H4 (cell line): Measurements from ENCODE around the gene DIAPH3. TPM values are rescaled to one million over a fixed set of nuclear protein-coding genes. Genes with fewer than 3 reads are reported as not detected.
"Not testable (repeated sequence)": the region's sequence is repeated elsewhere in the genome, so short reads cannot be mapped to it uniquely, and the experiment has no call there.

Experiments used
- DNase-seq: peaks from one replicate; pipeline ENCODE4 v3.0.0-alpha.2; 2015; ENCODE audit warnings: low spot score
- total RNA-seq: library from RNA; depleted of rRNA; stranded (reverse); fragments of >200 nt; shearing (Covaris generic); gene quantifications from 2 replicates; pipeline ENCODE4 v1.2.3, GENCODE V29; 2014; rRNA removed

The DIAPH3 gene, protein sequence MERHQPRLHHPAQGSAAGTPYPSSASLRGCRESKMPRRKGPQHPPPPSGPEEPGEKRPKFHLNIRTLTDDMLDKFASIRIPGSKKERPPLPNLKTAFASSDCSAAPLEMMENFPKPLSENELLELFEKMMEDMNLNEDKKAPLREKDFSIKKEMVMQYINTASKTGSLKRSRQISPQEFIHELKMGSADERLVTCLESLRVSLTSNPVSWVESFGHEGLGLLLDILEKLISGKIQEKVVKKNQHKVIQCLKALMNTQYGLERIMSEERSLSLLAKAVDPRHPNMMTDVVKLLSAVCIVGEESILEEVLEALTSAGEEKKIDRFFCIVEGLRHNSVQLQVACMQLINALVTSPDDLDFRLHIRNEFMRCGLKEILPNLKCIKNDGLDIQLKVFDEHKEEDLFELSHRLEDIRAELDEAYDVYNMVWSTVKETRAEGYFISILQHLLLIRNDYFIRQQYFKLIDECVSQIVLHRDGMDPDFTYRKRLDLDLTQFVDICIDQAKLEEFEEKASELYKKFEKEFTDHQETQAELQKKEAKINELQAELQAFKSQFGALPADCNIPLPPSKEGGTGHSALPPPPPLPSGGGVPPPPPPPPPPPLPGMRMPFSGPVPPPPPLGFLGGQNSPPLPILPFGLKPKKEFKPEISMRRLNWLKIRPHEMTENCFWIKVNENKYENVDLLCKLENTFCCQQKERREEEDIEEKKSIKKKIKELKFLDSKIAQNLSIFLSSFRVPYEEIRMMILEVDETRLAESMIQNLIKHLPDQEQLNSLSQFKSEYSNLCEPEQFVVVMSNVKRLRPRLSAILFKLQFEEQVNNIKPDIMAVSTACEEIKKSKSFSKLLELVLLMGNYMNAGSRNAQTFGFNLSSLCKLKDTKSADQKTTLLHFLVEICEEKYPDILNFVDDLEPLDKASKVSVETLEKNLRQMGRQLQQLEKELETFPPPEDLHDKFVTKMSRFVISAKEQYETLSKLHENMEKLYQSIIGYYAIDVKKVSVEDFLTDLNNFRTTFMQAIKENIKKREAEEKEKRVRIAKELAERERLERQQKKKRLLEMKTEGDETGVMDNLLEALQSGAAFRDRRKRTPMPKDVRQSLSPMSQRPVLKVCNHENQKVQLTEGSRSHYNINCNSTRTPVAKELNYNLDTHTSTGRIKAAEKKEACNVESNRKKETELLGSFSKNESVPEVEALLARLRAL
- 6.7 and 7.8 TPM in 2 replicates for total RNA-seq

DNA sequence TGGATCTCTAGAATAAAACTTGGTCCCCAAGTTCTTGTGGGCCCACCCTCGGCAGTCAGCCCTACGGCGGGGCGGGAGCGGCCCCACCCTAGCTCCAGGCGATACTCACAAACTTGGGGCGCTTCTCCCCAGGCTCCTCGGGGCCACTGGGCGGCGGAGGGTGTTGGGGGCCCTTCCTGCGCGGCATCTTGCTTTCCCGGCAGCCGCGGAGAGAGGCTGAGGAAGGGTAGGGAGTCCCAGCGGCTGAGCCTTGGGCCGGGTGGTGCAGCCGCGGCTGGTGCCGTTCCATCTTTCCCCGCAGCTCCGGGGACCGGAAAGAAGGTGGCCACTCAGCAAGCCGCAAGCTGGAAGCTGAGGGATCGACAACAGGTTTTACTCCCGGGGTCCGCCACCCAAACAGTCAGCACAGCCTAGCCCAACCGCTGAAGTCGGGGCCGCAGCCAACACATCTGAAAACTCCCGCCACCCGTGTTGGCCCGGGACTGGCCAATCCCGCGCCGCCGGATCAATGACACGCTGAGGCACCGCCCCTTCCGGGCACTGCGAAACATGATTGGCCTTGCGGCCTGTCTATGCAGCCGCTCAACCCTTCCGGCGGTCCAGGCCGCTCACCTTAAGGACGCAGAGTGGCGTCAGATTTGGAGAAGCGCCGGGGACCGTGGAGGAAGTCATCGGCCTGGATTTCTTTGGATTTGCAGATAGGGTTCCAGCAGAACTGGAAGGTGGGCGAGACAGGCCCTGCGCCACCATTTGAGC is at the start of gene DIAPH3:
Gene DIAPH3, minus strand, starts transcription at position 451 of the 756 bp plus-strand sequence. Its CDS starts 162 bp downstream, at position 289.
- peak; percentile 88 for DNase-seq

DNA sequence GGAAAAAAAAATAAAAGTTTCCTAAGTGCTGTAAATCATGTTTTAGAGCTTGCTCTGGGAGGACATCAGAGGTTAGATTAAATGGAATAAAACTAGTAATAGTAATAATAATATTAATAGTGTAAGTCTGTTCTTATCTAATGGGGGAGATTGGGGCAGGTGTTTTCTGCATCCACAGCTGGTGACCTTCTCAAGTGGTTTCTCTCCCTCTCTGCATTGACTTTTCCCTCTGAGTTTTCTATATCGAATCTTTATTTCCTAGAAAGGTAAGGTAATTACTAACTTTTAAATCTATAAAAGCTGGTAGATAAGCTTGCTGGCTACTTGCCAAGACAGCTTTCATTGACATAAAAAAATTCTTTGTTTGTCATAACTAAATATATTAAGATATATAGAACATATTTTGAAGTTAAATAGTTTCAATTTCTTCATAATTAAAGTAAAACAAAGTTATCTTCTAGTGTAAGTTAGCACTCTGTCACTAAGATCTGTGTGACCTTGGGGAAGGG is 49.6 kb upstream of the DIAPH3 start:
- no peak for DNase-seq

DNA sequence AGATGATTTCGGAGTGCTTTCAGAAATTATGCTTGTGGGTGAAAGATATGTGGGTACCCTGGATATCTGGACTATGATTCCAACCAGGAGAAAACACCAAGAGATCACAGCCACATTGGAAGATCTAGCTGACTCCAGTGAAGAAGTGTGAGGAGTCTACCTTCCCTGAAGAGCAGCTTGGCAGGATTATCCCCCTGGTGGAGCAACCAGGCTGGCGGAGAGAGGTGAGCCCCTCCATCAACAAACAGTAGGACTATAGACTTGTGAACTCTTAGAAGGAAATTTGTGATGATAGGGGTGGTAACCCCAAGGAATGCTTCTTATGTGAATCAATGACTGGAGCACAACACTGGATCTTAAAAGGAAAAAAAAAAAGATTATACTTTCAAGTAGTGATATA is 47.8 kb upstream of the DIAPH3 start:
- no peak for DNase-seq

DNA sequence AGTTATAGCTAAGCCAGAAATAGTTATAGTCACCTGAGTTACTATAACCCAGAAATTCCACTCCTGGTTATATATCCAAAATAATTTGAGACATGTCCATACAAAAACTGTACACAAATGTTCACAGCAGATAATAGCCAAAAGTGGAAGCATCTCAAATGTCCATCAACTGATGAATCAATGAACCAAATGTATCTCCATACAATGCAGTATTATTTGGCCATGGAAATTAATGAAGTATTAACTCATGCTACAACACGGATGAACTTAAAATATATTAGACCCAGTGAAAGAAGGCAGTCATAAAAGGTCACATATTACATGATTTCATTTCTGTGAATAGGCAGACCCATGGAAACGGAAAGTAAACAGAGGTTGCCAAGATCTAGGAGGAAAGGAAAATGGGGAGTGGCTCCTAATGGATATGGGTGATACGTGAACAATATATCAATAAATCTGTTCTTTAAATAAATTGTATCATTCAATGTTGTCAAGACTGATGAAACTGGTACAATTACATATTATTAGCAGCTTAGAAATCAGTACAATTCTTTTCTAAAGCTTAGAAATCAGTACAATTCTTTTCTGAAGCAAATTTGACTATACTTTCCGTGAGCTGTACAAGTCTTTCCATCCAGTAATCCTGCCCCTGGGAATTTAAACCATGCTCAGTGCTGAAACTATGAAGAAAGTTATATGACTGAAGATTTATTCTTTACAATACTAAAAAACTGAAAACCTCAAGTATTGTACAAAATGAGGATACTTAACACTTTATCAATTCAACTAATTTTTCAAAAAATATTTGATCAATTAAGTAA is 47.0 kb upstream of the DIAPH3 start:
- DNase-seq = no peak

DNA sequence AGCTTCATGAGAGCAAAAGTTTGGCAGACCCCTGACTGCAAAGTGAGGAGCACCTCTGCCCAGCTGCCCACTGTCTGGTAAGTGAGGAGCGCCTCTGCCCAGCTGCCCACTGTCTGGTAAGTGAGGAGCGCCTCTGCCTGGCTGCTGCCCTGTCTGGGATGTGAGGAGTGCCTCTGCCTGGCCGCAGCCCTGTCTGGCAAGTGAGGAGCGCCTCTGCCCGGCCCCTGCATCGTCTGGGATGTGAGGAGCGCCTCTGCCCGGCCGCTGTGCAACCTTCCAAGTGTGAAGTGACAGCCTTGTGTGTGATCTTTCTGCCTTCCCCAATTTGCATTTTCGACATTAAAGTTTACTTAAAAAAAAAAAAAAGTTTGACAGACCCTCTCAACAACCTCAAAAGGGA is 41.8 kb upstream of the DIAPH3 start:
- DNase-seq = not testable (repeated sequence)

DNA sequence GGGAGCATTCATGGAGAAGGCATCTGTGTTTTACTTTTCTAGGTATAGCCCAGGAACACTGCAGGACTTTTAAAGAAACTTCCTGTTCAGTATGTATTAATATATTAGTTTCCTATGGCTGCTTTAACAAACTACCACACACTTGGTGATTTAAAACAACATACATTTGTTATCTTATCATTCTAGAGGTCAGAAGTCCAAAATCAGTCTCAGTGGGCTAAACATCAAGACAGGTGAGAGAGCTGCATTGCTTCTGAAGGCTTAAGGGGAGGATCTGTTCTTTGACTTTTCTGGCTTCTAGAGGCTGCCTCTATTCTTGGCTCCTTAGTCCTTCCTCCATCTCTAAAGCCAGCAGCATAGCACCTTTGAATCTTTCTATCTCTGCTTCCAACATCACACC is 37.6 kb upstream of the DIAPH3 start:
- DNase-seq = no peak

DNA sequence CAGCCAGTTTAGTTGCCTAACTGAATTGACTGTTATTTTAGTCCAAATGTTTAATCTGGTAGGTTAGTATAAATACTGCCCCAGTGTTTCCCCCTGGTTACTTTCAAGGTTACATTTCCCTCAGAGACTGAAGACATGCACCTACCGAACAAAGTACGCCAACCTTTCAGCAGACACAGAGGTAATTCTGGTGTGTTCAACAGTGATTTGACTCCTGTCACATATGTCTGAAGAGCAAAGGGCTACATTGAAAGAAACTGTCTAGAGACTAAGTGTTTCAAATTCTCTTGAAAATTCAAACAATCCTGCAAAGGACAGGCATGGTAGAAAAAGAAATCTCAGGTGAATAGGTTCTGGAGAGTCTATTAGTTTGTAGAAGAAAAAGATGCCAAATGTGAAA is 32.2 kb upstream of the DIAPH3 start:
- not testable (repeated sequence) for DNase-seq

DNA sequence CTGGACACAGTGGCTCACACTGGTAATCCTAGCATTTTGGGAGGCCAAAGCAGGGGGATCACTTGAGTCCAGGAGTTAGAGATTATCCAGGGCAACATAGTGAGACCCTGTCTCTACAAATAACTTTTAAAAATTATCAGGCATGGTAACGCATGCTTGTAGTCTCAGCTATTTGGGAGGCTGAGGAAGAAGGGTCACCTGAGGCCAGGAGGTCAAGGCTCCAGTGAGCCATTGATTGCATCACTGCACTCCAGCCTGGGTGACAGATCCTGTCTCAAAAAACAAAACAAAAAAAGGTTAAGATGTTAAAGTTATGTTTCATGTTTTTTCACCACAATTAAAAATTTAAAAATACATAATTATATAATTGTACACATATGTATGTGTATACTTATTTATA is 19.2 kb upstream of the DIAPH3 start:
- DNase-seq = no peak

DNA sequence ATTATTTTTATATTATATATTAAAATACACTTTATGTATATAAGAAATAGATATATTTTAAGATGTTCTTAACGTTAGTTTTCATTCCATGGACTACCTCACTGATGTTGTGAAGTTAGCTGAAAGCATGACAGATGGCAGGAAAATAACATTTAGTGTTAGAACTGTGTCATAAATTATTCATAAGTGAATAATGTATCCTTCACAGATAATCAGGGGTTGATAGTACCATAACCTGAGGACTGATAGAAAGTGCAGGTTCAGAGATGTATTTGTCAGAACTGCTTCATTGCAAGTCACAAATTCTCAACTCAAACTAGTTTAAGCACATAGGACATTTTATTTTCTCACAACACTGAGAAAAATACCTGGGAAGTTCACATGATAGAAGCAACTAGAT is 14.6 kb upstream of the DIAPH3 start:
- no peak for DNase-seq

DNA sequence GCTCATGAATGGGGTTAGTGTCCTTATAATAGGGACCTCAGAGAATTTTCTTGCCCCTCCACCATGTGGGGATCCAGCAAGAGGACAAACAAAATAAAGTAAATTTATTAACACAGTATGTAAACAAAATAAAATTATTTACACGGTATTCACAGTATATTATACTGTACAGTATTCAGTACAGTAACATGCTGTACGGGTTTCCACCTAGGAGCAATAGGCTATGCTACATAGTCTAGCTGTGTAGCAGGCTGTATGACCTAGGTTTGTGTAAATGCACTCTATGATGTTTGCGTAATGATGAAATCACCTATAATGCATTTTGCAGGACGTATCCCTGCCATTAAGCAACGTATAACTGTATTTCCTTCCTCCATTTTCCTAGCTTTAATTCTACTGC is 11.8 kb upstream of the DIAPH3 start:
- DNase-seq = no peak

DNA sequence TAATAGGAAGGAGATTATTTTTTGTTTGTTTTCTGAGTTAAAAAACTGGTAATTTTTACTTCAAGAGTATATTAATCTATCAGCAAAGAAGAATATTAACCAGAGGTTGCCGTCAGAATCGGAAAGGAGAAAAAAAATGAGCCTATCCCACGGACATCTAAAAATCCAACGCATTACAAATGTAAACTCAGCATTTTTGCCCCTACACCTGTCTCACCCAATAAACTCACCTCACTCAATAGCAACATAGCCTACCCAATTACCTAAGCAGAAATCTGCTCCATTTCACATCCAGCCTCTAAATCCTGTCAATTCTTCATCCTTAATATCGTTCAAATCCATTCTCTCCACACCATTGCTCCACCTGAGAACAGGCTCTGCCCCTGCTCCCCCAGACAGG is 10.4 kb upstream of the DIAPH3 start:
- no peak for DNase-seq

DNA sequence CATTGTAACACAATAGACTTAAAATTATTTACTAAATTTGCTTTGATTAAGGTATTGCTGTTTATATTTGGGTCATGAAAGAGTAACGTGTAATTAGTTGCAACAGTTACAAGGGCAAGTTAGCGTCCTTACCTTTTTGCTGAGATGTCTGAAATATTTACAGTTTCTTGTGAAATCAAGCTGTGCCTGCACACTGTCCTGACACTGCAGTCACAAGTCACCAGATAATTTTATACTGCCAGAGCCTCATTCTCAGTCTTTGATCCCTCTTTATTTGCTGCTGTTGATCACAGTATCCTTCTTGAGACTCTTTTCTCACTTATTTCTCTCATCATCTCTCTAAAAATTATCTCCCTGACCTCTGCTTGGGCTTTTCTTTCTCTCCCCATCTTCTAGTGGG is 8.4 kb upstream of the DIAPH3 start:
- no peak for DNase-seq

DNA sequence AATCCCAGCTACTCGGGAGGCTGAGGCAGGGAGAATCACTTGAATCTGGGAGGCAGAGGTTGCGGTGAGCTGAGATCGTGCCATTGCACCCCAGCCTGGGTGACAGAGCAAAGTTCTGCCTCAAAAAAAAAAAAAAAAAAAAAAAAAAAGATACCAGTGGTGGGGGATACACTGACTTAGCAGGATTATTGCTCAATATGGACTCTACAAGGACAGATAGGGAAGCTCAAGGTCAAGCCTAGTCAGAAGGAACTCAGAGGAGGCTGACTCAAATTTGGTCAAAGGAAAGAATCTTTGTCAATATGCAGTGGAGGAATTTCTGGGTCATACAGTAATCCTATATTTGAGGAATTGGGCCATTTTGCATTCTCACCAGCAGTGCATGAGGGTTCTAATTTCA is 6.7 kb upstream of the DIAPH3 start:
- DNase-seq = no peak

DNA sequence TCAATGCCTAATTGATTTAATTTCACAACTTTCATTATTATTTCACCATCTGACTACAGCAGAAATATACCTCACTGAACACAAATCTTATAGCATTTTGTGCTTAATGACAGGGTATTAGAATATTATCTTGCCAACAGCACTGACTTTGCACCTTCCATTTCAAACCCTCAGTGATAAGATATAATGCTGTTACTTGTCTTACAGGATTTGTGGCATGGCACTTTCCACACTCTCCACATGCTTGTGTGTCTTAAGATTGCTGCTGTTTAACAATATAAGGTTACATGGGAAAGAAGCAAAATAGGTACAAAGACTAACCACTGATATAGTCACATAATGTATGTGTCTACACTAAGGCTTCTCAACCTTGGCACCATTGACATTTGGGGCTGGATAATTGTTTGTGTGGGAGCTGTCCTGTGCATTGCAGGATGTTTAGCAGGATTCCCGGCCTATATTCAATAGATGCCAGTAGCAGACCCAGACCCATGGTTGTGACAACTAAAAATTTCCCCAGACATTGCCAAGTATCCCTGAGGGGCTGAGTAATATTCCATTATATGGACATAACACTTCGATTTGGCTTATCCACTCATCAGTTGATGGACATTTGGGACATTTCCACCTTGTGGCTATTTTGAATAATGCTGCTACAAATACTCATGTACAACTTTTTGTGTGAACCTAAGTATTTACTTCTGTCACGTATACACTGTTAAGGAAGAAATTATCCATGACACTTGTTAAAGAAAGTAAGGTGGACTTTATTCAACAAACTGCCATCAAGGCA is 5.7 kb upstream of the DIAPH3 start:
- no peak for DNase-seq

DNA sequence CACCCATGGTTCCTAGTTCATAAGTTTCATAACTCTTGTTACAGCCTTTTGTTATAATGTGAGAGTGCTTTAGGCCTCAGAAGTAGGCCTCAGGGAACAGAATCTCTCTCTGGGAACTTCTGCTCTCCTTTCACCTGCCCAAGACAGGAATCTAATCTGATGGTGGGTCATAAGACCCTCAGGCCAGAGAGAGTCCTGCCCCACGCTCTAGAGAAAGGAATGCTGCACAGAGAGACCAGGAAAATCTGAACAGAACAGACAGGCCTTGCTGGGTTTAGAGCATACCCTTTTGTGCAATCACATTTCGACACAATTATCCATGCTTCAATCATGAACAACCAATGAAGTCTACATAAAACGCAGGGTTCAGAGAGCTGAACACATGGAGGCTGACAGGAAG is 3.4 kb upstream of the DIAPH3 start:
- DNase-seq = no peak

DNA sequence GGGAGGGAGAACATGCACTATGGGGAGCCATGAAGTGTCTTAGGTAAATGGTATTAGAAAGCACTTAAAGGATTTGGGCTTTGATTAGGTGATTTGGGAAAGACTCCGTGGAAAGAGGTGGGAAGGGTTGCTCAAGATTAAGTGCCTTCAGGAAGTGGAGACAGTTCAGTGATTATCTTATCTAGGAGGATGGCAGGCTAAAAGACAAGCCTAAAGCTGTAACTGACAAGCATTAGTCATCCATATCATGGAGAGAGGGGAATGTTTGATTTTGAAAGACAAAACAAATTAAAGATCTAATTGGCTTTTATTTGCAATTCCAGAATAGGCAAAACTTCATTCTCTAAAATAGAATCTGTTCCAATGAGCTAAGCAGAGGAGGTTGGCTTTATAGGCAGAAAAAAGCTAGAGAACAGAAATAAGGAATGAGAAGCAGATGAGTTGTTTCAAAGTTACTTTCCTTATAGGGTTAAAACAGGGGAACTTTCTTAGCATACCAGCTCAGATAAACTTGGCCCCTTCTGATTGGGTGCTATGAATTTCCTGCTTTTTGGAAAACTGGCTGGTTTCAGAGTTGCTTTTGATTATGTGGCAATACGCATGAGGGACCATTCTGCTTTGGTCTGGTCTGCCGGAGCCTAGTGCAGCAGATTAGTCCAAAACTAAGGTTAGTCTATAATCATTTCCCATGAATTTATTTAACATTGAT is 1.8 kb upstream of the DIAPH3 start:
- no peak for DNase-seq

DNA sequence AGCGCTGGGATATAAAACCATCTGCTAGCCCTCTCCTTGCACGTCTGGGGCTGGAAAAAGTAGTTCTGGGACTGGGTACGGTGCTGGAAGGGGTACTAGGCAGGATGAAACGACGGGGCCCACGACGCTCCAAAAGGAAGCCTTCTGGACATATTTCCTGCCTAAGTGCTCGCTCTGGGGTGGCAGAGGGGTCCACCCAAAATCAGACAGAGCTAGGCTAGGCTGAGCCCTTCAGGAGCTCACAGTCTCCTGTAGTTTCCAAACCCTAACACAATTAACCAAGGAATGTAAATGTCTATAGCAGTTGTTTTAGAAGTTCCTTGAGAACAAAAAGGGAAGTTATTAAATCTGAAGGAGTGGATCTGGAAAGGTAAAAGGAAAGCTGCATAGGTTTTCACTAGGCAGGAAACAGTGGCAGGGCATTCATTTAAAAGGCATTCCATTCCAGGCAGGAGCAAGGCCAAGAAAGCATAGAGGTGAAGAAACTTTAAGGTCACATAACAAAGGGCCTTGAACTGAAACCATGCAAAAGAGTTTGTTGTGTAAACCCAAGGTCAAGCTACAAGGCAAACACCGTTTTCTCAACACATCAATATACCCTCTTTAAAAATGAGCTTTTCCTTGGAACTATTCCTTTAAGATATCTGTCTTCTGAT is 634 bp upstream of the DIAPH3 start:
- no peak for DNase-seq

DNA sequence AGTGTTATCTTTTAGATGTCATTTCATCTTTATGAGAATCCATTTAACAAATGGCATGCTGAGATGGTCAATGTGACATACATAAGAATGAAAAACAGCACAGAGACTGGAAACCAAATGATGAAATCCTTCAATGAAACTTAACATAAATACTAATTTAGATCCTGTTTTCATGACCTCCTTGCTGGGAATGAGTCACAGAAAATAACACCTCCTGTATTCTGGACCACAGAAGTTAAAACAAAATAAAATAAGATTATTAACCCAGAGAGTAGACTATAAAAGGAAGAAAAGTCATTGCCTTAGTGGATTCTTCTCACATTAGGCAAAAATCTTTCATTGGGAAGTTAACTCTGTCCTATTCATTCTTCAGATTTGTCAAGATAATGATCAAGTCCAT is 1.6 kb downstream of the DIAPH3 start:
- DNase-seq = no peak
